Mesodermal cell (in vitro differentiated cells): ENCODE measurements around the gene ZSCAN10.
A peak's percentile ranks its signal among the peaks of the same experiment; 100 is the strongest.

Experiments
- H3K27ac ChIP-seq: 2 replicates; pipeline ENCODE4 v1.7.0; 2013; ENCODE audit warnings: mild to moderate bottlenecking, low read depth, low read length, moderate library complexity; ENCODE audit not compliant: severe bottlenecking
- H3K36me3 ChIP-seq: 2 replicates; pipeline ENCODE4 v1.7.1; 2013; ENCODE audit warnings: mild to moderate bottlenecking, low read length, moderate library complexity; ENCODE audit not compliant: control insufficient read depth, insufficient read depth
- H3K4me1 ChIP-seq: one replicate; pipeline ENCODE4 v1.7.1; 2013; ENCODE audit warnings: mild to moderate bottlenecking, low read length; ENCODE audit not compliant: insufficient read depth, control insufficient read depth, poor library complexity, severe bottlenecking
- H3K4me3 ChIP-seq: 2 replicates; pipeline ENCODE4 v1.7.0; 2013; ENCODE audit warnings: low read length, control low read depth, mild to moderate bottlenecking; ENCODE audit not compliant: insufficient read depth, poor library complexity, severe bottlenecking; ENCODE audit errors: extremely low read depth
- H3K9me3 ChIP-seq: 2 replicates; pipeline ENCODE4 v1.7.1; 2013; ENCODE audit warnings: mild to moderate bottlenecking, low read length, moderate library complexity; ENCODE audit not compliant: control insufficient read depth
- WGBS, 2 experiments: methylation state at CpG; one replicate each; pipeline ENCODE4 v1.1.5; 2013; ENCODE audit warnings: missing lambda C conversion rate in 2 of 2; ENCODE audit not compliant: insufficient coverage in 2 of 2; 5-methylcytosine and 5-hydroxymethylcytosine counted together

Gene ZSCAN10

DNA sequence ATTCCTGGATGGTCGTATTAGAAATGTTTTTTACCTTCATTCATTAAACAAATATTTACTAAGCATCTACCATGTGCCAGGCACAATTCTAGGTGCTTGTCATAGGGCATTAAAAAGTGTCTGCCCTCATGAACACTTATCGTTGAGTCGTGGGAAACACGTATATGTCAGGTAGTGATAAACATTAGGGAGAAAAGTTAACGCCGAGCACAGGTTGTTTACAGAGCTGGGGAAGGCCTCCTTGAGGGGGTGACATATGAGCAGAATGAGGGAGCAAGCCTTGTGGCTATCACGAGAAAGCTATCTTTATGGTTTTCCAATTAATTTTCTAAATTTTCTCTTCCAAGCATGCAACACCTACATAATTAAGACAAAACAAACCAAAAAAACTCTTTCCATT lies 34.8 kb upstream of the ZSCAN10 start:
- peaks cover 15% of the 10 kb centered on the region for H3K4me1 ChIP-seq
- WGBS, 2 experiments, result 21 to 33% methylated on average over 5 of the region's 7 CpGs
- no peaks in the 10 kb centered on the region for H3K9me3 ChIP-seq
- H3K27ac ChIP-seq, result no peak overlapping the region
- H3K36me3 ChIP-seq, result peaks cover 54% of the 10 kb centered on the region
- H3K4me3 ChIP-seq, result peak overlapping the region; percentile 100

DNA sequence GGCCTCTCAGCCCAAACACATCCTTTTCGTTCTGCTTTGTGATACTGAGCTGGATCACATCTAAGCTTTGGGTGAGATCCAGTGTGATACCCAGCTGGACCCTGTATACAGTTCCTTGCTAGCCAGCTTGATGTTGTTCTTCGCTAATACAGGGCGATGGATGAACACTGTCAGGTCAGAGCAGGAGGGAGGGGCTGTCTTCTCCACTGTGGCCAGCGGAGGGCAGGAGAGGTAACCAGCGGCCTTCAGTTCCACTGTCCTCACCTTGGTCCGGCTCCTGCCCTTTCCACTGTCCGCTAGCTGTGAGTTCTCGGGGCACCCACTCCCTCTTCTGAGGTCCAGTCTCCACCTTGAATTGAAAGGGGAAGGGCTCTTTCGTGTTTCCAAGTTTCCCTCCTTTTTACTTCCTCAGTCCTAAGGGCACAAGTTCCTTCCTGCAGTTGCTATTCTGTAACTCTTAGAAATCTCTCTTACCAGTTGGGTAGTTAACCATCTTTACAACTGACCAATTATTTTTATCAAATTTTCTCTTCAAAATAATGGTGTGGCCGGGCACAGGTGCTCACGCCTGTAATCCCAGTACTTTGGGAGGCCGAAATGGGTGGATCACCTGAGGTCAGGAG lies 32.8 kb upstream of the ZSCAN10 start:
- no peak overlapping the region for H3K27ac ChIP-seq
- no peaks in the 10 kb centered on the region for H3K9me3 ChIP-seq
- peaks cover 54% of the 10 kb centered on the region for H3K36me3 ChIP-seq
- 83 to 85% methylated on average over 11 to 12 of the region's 12 CpGs for WGBS, 2 experiments
- peaks cover 14% of the 10 kb centered on the region for H3K4me1 ChIP-seq
- H3K4me3 ChIP-seq, result no peak overlapping the region

DNA sequence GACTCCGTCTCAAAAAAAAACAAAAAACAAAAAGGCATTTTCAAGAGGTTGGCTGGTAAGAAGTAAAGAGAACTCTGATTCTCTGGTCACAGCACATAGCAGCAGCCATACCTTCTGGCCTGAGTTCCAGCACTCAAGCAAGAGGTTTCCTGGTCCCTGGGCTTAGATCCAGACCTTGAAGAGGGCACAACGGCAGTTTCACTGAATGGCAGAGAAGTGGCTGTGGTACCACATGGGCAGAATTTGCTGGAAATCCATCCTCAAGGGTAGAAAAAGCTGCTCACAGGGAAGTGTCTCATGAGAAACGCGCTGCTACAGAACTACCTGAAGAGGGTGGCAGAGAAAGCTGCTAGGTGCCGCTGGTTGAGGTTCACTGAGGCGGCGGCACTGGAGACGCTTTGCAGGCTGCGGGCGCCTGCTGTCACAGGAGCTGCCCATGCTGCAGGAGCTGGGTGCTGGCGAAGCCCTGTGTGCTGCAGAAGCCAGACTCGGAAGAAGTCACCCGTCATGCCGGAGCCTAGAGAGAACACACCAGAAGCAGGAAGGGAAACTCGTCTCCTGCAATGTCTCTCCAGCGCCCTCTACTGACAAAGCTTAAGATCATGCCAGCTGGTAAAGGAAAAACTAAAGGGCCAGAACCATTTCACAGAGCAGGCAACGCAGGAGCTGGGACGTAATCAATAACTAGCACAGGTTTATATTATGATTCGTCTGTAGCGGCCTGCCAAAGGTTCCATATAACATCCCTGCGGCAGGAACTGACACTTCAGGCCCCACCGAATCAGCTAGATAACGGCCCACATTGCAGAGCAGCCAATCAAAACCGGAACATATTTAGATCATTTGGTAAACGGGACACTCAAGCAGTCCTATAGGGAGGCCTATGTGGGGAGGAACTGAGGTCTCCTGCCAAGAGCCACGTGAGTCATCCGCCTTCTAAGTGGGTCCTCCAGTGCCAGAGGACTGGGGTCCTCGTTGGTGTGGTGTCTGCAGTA lies 30.3 kb upstream of the ZSCAN10 start:
- H3K4me3 ChIP-seq, result no peak overlapping the region

DNA sequence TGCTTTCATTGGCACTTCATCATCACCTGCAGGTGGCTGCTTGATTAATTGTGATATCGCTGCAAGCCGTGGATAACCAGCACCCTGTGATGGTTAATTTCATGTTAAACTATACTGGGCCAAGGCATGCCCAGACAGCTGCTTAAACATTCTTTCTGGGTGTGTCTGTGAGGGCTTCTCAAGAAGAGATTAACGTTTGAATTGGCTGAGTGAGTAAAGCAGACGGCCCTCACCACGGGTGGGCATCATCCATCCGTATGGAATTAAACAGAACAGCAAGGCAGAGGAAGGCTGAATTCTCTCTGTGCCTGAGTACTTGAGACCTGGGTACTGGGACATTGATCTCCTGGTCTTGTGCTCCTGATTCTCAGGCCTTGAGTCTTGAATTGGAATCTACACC lies 28.7 kb upstream of the ZSCAN10 start:
- no peak overlapping the region for H3K4me3 ChIP-seq
- peaks cover 49% of the 10 kb centered on the region for H3K36me3 ChIP-seq
- 80 to 94% methylated on average over 5 to 6 of the region's 6 CpGs for WGBS, 2 experiments

More for the DNA sequence above, 30.3 kb upstream of the ZSCAN10 start:
- H3K27ac ChIP-seq, result peak overlapping the region; percentile 49
- WGBS, 2 experiments, result 57 to 65% methylated on average over 26 to 28 of the region's 28 CpGs
- H3K9me3 ChIP-seq, result no peaks in the 10 kb centered on the region
- H3K36me3 ChIP-seq, result peaks cover 54% of the 10 kb centered on the region
- H3K4me1 ChIP-seq, result peaks cover 7% of the 10 kb centered on the region

DNA sequence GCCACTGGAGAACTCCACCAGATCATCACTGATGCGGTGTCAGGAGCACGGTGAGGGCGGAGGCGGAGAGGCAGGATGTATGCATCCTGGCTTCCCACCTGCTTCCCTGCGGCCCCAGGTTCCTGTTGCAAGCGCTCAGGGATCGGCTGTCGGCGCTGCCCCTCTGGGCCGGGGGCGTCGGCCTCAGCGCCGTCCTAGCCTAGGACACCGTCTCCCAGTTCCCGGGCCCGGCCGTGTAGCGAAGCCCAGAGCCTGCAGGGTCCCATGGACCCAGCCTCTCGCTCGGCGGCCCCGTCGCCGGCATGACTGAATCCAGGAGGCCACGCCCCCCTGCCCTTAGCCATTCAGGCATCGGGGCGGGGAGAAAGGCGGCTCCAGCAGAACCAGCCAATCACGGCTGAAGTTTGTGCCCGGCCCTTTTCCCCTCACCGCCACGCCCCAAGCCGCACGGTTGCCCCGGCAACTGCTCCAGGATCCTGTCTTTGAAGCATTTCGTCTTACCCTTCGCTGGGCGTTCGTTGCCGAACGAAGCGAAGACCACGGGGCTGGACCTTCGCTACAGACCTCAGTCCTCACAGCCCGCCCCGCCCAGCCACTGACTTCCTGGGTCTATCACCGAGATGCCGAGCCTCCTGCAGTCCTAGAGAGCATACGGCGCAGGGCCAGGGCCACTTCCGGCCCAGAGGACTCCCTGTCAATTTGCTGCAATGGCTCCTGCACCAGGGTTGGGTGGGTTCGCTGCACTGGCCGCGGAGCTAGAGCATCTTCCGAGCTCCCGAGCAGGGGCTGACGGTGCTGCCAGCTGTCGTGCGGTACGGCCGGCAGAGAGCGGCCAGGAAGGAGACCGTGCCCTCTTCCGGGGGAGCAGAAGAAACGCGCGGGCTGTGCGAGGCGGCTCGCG lies 25.1 kb upstream of the ZSCAN10 start:
- peaks cover 42% of the 10 kb centered on the region for H3K36me3 ChIP-seq
- 1% methylated on average over 67 to 72 of the region's 72 CpGs for WGBS, 2 experiments
- H3K4me3 ChIP-seq, result peak overlapping the region; percentile 58
- peaks cover 3% of the 10 kb centered on the region for H3K4me1 ChIP-seq
- no peaks in the 10 kb centered on the region for H3K9me3 ChIP-seq
- H3K27ac ChIP-seq, result peak overlapping the region; percentile 74

More for the DNA sequence above, 28.7 kb upstream of the ZSCAN10 start:
- H3K27ac ChIP-seq, result no peak overlapping the region
- peaks cover 7% of the 10 kb centered on the region for H3K4me1 ChIP-seq
- H3K9me3 ChIP-seq, result no peaks in the 10 kb centered on the region

DNA sequence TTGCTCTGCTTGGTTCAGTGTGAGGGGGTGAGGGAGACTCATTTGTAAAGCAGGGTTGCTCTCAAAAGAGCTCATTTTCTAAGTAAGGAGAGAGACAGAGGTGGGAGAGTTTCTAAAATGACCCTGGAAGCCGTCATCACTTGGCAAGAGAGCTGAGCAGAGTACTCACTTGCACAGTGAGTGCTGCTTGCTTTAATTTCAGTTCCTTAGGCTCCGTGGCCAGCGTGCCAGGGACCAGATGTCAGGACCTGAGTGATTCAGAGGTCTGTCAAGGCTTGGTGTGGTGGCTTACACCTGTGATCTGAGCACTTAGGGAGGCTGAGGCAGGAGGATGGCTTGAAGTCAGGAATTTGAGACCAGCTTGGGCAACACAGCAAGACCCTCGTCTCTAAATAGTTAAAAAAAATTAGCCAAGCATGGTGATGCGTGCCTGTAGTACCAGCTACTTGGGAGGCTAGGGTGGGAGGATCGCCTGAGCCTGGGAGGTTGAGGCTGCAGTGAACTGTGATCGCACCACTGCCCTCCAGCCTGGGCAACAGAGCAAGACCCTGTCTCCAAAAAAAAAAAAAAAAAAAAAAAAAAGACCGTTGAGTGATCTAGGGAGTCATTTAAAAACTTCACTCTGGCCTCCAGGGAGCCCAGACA lies 24.0 kb upstream of the ZSCAN10 start:
- Histone ChIP-seq H3K9me3 (no peaks in the 10 kb centered on the region), H3K36me3 (peaks cover 42% of the 10 kb centered on the region), H3K27ac (no peak overlapping the region), H3K4me1 (peaks cover 3% of the 10 kb centered on the region), H3K4me3 (no peak overlapping the region)
- WGBS, 2 experiments, result 86 to 90% methylated on average over 6 to 7 of the region's 8 CpGs

DNA sequence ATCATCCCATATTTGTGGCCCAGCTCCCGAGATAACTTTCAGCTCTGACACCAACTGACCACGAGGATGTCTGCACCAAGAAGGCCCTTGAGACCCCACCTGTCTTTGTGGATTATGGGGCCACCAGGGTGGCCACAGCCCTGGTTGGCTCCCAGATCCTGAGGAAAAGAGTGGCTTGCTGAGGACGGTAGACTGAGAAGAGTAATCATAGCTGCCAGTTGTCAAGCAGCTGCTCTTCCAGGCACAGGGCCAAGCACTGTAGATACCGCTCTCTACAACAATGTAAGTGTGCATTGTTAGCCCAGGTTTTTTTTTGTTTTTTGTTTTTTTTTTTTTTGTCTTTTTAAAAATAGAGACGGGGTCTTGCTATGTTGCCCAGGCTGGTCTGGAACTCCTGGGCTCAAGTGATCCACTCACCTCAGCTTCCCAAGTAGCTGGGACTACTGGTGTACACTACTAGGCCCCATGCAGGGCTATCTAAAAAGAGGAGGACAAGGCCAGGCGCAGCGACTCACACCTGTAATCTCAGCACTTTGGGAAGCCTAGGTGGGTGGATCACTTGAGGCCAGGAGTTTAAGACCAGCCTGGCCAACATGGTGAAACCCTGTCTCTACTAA lies 22.9 kb upstream of the ZSCAN10 start:
- Histone ChIP-seq H3K36me3 (peaks cover 42% of the 10 kb centered on the region), H3K27ac (no peak overlapping the region), H3K4me3 (no peak overlapping the region), H3K4me1 (no peaks in the 10 kb centered on the region), H3K9me3 (no peaks in the 10 kb centered on the region)
- WGBS, 2 experiments, result 93 to 94% methylated on average over 3 to 4 of the region's 7 CpGs

DNA sequence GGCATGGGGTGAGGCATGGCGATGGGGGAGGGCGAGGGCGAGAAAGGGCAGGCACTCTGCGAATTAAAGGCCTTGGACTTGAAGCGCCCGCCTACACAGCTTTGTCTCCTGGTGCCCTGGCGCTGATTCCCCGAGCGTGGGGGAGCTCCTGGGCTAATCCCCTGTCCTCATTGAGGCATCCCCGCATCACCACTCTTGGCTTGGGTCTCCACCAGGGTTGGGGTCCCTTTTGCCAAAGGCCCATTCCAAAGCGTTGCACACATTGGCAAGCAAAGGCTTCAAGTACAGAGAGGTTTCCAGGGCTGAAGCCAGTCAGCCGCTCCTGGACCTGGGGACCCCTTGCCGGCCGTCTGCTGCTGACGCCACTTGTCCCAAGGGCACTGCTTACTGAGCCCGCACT lies 21.3 kb upstream of the ZSCAN10 start:
- WGBS, 2 experiments, result 94 to 97% methylated on average over 16 of the region's 16 CpGs

DNA sequence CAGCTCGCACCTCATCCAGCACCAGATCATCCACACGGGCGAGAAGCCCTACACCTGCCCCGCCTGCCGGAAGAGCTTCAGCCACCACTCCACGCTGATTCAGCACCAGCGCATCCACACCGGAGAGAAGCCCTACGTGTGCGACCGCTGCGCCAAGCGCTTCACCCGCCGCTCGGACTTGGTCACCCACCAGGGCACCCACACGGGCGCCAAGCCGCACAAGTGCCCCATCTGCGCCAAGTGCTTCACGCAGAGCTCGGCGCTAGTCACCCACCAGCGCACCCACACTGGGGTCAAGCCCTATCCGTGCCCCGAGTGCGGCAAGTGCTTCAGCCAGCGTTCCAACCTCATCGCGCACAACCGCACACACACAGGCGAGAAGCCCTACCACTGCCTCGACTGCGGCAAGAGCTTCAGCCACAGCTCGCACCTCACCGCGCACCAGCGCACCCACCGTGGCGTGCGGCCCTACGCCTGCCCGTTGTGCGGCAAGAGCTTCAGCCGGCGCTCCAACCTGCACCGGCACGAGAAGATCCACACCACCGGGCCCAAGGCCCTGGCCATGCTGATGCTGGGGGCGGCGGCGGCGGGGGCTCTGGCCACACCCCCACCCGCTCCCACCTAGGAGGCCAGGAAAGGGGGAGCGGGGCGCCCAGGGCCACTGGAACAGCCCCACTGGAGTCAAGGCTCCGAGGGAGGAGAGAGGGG lies 20.8 kb upstream of the ZSCAN10 start:
- Histone ChIP-seq H3K4me3 (no peak overlapping the region), H3K9me3 (no peaks in the 10 kb centered on the region), H3K27ac (no peak overlapping the region), H3K4me1 (no peaks in the 10 kb centered on the region), H3K36me3 (peaks cover 58% of the 10 kb centered on the region)
- WGBS, 2 experiments, result 96 to 98% methylated on average over 52 to 53 of the region's 57 CpGs

More for the DNA sequence above, 21.3 kb upstream of the ZSCAN10 start:
- Histone ChIP-seq H3K27ac (no peak overlapping the region), H3K4me1 (no peaks in the 10 kb centered on the region), H3K36me3 (peaks cover 52% of the 10 kb centered on the region), H3K4me3 (no peak overlapping the region), H3K9me3 (no peaks in the 10 kb centered on the region)
